GM19324 (cell line): Measurements from ENCODE around the gene TBX2.

Experiments
- ATAC-seq: cut with Tn5 transposase; IDR thresholded peaks from one replicate; pipeline ENCODE4 v1.9.1; 2021; ENCODE audit warnings: mild to moderate bottlenecking, moderate library complexity; ENCODE audit not compliant: unreplicated experiment, low FRiP score

The TBX2 gene

GRCh38 chr17:61368049-61368831, 31.4 kb upstream of the TBX2 start:
- ATAC-seq = no peak

- no peak for ATAC-seq
Measured at GRCh38 chr17:61368832-61369450, 30.7 kb upstream of the TBX2 start.

- ATAC-seq = no peak
Measured at GRCh38 chr17:61369751-61370150, 29.9 kb upstream of the TBX2 start.

GRCh38 chr17:61371179-61371578, 28.5 kb upstream of the TBX2 start:
- no peak for ATAC-seq

GRCh38 chr17:61371606-61372005, 28.0 kb upstream of the TBX2 start:
- no peak for ATAC-seq

GRCh38 chr17:61372436-61372835, 27.2 kb upstream of the TBX2 start:
- ATAC-seq = no peak

- no peak for ATAC-seq
Measured at GRCh38 chr17:61376931-61377838, 22.5 kb upstream of the TBX2 start.

GRCh38 chr17:61378658-61379456, 20.8 kb upstream of the TBX2 start:
- ATAC-seq = no peak

GRCh38 chr17:61379457-61380216, 20.0 kb upstream of the TBX2 start:
- no peak for ATAC-seq

GRCh38 chr17:61380217-61380835, 19.3 kb upstream of the TBX2 start:
- no peak for ATAC-seq

GRCh38 chr17:61380836-61381525, 18.7 kb upstream of the TBX2 start:
- no peak for ATAC-seq

GRCh38 chr17:61381537-61381936, 18.1 kb upstream of the TBX2 start:
- no peak for ATAC-seq

GRCh38 chr17:61382796-61383688, 16.6 kb upstream of the TBX2 start:
- ATAC-seq = no peak

GRCh38 chr17:61383689-61384201, 15.9 kb upstream of the TBX2 start:
- ATAC-seq = no peak

GRCh38 chr17:61384354-61384691, 15.3 kb upstream of the TBX2 start:
- ATAC-seq = no peak

GRCh38 chr17:61384692-61385576, 14.7 kb upstream of the TBX2 start:
- no peak for ATAC-seq
